ENCODE data around the gene TBXA2R.

- TF ChIP-seq EP300 (IDR thresholded peaks at IDR 0.05; ENCODE audit: borderline replicate concordance) (no peak), RAD21 (IDR thresholded peaks at IDR 0.05; ENCODE audit: low read depth) (no peak), CEBPB (IDR thresholded peaks at IDR 0.05) (no peak), EGR1 (IDR thresholded peaks at IDR 0.05) (no peak)
Measured at GRCh38 chr19:3593156-3593555, 13.5 kb downstream of the TBXA2R start.

Measured in Ishikawa (cell line).